Stimulated activated CD8-positive, alpha-beta memory T cell treated with anti-CD3 and anti-CD28 coated beads, Interleukin-7, amount 100 ng/mL, for 1 hour (primary cell): ENCODE data around the gene CDIP1.
A peak's percentile ranks its signal among the peaks of the same experiment; 100 is the strongest.
"Not testable (repeated sequence)": the region's sequence is repeated elsewhere in the genome, so short reads cannot be mapped to it uniquely, and the experiment has no call there.

ENCODE experiments used
- DNase-seq, 2 donors: peaks; one replicate each; pipeline ENCODE4 v3.0.0-alpha.2; 2020; ENCODE audit warnings: low read depth in 2 of 2

The CDIP1 gene

DNA sequence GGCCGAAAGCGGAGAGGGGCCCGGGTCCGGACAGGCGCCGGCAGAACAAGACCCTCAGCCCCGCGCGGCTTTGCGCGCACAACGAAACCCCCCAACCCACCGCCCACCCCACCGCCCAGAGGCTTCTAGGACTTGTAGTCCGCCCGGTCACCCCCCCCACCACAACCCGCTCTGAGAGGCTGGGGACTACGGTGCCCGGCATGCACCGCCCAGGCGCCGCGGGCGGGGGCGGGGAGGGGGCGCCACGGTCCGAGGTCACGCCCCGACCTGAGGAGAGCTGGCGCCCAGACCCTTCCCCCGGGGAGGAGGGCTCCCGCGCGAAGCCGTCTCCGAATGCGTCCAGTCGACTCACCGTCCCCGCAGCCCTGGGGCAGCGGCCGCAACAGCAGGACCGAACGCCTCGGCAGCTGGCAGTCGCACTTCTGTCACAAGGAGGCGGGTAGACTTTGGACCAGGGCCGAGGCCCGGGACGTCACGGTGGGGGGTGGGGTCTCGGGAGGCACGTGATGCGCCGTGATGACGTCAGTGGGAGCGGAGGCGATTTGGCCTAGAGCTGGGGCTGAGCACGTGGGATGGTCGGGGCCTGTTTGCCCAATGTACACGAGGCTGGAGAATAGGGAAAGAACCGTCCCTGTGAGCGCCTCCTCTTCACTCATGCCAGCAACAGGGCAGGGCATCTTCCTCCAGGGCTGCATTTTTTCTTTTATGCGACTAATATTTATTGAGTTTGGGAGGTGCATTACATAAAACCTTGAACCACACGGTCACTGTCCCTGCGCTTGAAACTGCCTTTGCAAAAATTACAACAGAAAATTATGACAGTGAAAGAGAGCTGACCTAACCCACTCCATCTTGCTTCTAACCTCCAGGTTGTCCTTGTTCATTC, at the start of gene CDIP1:
TSS of gene CDIP1 (minus strand) at position 424 of the 886 bp plus-strand sequence. CDS start 24,643 bp downstream, outside the sequence.
- peak; percentile 87 to 92 for DNase-seq

DNA sequence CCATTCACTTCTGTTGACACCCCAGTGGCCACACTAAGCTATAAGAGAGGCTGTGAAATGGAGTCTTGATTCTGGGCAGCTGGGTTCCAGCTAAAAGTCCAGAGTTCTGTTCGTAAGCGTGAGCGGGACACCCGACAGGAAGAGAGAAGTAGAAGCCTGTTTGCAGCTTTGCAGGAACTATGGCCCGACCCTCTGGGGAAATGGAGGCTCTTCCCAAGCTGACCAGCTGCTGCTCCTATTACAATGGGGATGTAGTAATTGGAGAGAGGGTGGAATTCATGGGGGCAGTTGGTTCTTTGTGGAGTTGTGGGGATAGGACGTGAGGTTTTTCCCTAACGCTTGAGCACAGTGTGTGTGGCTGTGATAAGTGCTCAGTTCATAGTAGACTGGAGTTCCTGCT, 47.7 kb upstream of the CDIP1 start:
- no peak for DNase-seq

DNA sequence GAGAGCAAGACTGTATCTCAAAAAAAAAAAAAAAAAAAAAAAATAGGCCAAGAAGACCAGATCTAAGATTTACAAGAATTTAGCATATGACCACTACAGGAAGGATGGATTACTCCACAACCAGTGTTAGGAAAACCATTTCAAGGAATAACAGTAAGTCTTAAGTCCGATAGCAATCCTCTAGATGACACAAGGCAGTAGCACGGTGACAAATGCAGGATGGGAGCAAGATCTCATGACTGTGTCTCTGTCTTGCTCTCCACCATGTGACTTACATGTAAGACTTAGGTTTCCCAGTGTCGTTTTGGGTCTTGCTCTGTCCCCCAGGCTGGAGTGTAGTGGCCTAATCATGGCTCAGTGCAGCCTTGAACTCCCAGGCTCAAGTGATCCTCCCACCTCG, 45.3 kb upstream of the CDIP1 start:
- no peak for DNase-seq

DNA sequence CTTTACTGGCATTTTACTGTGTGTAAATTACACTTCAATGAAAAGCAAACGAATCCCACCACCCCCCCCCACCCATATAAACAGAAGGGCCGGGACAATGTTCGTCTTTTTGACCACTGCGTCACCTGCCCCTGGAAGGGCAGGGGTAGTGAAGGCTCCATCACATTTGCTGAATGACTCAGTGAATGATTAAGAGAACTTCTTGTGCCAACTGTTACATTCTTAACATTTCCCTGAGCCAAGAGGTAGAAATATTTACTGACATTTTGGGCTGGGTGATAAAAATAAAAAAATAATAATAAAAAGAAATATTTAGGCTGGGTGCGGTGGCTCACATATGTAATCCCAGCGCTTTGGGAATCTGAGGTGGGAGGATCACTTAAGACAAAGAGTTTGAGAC, 41.7 kb upstream of the CDIP1 start:
- DNase-seq: no peak

DNA sequence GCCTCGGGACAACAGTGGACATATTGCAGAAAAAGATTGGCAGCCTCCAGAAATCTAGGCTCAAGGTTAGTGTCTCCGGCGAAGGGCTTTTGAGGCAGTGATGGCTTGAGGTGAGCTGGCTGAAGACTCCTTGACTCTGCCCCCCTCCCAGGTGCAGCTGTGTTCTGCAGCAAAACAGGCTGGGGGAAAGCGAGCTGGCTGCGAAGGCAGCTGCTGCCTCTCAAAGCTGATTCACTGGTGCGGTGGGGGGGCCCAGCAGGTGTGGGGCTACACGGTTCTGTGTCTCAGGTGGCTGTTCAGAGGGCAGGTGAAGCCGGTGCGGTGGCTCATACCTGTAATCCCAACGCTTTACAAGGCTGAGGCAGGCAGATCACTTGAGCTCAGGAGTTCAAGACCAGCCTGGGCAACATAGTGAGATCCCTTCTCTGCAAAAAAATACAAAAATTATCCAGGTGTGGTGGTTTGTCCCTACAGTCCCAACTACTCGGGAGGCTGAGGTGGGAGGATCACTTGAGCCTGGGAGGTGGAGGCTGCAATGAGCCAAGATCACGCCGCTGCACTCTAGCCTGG, 40.5 kb upstream of the CDIP1 start:
- DNase-seq: no peak

DNA sequence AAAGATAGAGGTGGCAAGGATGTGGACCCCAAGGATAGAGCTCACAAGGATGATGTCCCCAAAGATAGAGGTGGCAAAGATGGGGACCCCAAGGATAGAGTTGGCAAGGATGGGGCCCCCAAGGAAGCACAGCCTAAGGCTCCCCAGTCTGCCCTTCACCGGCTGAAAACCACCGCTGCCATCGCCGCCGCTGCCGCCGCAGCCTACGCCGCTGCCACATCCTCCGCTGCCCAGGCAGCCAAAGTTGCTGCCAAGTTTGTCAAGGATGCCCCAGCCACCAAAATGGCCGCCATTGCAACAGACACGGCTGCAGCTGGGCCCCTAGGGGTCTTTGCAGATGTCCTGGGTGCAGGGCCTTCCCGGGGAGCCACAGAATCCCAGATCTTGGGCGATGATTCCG, 37.4 kb upstream of the CDIP1 start:
- DNase-seq: no peak

DNA sequence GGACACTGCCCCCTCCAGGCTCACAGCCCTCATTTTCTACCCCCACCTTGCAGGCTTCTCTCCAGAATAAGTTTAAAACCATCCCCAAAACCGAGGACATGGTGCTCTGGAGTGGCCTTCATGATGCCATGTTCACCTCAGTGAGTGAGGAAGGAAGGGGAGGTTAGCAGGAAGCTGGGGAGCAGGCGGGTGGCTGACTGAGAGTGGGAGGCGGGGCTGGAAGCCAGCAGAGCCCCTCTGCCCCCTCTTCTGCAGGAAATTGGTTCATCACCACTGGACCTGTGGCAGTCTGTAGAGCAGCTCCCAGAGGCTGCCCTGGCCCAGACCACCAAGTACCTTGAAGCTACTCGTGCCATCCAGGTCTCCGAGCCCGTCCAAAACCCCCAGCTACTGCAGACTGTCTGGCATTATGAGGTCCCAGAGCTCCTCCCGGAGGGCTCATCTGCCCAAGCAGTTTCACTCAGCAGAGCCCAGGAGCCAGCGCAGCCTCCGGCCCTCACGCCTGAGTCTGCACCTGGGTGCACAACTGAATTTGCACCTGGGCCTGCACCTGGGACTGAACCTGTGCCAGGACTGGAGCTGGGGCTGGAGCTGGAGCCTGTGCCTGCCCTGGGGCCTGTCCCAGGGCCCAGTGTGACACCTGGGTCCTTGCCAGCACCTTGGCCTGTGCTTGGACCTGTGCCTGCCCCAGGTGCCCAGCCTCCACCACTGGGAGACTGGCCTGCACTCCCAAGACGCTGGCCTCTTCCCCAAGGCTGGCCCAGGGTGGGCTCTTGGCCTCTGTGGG, 36.5 kb upstream of the CDIP1 start:
- no peak for DNase-seq

DNA sequence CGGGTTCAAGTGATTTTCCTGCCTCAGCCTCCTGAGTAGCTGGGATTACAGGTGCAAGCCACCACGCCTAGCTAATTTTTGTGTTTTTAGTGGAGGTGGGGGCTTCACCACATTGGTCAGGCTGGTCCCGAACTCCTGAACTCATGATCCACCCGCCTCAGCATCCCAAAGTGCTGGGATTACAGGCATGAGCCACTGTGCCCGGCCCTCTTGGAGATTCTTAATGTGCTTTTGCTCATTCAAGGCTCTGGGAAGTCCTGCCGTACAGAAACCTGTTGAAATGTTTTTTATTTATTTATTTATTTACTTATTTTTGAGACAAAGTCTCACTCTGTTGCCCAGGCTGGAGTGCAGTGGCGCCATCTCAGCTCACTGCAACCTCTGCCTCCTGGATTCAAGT, 35.4 kb upstream of the CDIP1 start:
- DNase-seq: not testable (repeated sequence)

DNA sequence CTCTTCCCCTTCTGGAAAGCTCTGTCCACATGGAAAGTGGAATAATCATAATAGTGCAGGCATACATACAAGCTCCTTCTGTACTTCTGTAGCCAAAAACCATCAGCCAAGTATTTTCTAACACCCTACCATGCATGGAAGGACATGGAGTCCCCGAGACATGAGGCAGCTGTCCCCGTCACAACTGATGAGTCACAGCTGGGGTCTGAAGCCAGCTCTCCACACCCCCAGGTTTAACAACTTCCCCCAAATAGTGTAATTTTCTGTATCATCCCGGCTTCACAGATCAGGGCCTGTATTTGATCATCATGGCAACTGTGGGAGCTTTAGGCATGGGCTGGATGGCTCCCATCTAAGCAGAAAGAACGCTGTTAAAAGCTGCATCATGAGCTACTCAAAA, 34.1 kb upstream of the CDIP1 start:
- no peak for DNase-seq

DNA sequence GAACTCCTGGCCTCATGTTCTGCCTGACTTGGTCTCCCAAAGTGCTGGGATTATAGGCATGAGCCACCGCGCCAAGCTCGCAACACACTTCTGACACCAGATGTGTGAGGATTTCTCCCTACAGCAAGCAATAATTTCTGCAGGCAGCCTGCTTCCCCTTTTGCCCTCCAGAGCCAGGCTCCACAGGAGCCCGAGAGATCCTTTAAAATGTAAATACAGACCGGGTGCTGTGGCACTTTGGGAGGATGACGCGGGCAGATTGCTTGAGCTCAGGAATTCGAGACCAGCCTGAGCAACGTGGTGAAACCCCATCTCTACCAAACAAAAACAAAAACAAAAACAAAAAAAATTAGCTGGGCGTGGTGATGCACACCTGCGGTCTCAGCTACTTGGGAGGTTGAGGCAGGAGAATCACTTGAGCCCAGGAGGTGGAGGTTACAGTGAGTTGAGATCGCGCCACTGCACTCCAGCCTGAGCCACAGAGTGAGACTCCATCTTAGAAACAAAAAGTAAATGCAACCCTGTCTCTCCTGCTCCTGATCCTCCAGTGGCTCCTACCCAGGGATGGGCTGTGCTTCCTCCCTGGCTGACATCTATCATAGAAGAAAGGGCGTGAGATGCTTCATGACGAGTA, 32.2 kb upstream of the CDIP1 start:
- DNase-seq: no peak

DNA sequence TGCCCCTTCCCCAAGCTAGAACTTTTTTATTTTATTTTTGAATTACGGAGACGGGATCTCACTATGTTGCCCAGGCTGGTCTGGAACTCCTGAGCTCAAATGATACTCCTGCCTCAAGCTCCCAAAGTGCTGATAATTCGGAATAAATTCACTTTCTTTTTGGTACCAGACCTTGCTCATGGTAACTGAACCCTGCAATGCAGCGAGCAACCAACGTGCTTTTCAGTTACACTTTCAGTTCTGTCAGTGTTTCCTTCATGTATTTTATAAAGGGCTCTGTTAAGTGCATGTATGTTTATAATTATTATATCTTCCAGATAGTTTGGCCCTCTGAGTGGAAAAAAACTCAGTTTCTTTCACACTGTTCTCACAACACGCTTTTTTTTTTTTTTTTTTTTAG, 31.5 kb upstream of the CDIP1 start:
- DNase-seq: no peak

DNA sequence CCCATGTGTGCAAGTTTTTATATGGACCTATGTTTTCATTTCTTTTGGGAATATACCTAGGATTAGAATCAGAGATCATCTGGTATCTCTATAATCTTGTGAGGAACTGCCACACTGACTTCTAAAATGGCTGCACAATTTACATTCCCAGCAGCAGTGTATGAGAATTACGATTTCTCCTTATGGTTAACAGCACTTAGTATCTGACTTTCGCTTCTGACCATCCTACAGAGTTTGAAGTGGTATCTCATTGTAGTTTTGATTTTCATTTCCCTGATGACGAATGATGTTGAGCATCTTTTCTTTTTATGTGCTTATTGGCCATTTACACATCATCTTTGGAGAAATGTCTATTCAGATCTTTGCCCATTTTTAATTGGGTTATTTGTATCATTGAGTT, 27.6 kb upstream of the CDIP1 start:
- DNase-seq: no peak

DNA sequence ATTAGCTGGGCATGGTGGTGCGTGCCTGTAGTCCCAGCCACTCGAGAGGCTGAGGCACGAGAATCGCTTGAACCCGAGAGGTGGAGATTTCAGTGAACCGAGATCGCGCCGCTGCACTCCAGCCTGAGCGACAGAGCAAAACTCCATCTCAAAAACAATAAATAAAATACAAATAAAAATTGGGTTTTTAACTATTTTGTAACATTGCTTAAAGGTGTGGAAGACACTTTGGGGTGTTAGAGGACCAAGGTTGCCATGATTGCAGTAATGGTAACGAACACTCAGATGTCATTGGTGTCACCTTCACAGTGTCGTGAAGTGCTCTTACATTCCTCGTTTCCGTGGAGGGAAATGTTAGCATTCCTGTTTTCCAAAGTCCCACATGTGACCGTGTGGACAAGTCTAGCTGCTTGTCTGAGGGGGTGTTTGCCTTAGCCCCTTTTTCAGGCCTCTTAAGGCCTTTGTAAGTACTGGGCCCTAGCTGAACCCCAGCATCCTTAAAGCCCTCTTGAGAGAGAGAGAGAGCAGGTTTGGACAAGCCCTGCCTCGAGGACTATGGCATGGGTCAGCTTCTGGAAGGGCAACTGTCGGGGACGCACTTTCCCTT, 26.2 kb upstream of the CDIP1 start:
- DNase-seq: no peak

DNA sequence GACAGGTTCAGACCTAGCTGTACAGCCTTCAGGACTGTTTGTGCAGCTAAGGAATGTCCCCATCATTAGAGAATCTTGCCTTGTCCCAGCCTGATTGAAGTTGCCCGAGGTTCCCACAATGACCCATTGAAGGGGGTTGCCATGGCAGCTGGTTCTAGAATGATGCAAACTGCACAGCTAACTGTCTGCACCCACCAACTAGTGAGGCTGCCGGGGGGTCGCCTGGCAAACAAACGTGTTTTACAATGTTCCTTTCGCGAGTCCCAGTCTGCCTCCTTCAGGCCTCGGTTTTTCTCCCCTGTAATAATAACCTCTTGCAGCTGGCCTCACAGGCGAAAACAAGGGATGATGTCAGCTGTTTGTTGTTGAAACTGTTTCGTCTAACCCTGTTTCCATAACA, 23.0 kb upstream of the CDIP1 start:
- DNase-seq: no peak

DNA sequence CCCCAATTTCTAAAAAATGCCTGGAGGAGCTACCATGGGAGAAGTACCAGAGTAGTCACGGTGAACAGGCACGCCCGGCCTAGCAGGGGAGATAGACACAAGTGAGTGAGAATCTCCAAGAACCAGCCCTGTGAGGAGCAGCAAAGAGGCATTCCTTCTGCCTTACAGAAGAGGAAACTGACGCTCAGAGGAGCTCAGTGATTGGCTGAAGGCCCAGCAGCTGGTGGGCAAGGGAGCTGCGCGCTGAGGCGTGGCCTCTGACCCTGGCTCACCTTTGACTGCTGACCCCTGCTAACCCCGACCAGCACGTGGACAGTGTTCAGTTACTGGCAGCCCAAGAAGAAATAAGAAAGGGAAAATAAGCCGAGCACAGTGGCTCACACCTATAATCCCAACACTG, 19.4 kb upstream of the CDIP1 start:
- DNase-seq: no peak

DNA sequence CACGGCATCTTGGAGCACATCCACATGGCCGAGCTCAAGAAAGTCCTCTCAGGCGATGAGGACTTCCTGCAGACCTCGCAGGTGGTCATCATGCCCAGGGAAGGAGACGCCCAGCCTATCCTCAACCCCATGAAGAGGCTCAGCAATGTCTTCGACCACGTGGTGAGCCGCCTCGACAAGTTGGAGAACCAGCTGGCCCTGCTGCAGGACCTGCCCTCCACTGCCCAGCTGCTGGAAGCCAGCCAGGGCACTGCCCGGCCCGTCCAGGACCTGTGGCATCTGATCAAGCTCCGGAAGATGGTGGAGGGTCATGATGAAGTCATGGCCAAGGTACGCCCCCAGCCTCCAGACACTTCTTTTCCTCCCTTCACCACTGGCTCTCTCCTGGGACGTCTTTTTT, 18.0 kb upstream of the CDIP1 start:
- no peak for DNase-seq

DNA sequence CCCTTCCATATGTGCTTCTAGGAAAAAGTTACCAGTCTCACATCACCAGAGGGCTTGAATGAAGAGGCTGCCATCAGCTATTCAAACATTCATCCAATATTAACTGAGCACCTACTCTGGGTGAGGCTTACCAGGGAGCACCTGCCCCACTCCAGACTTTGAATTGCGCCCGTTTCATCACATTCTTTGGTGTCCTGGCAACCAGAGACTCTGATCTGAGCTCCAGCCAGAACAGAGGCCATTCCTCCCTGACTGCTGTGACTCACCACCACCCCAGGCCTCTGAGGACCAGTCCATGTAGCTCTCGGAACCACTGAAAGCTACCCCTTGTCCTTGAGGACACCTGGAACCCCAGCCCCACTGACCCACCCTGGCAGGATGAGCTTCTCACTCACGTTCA, 17.5 kb upstream of the CDIP1 start, which contains the start of gene C16orf96:
TSS of gene C16orf96 (plus strand) at position 229 of the 400 bp plus-strand sequence. CDS start at position 379, 150 bp downstream.
- DNase-seq: no peak

DNA sequence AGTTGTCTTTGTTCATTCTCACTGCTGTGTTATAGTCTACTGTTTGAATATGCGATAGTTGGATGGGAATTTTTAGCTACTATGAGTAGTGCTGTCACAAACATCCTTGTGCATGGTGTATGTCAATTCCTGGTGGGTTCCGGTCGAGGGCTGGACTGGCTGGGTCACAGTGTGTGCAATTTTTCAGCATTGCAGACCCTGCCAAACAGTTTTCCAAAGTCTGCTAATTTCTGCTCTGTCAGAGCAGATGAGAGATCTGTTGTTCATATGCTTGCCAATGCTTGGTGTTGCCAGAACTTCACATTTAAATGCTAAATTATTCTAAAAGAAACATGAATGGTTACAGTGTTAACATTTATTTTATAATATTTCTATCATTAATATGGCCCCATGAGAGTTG, 14.0 kb upstream of the CDIP1 start:
- DNase-seq: no peak

DNA sequence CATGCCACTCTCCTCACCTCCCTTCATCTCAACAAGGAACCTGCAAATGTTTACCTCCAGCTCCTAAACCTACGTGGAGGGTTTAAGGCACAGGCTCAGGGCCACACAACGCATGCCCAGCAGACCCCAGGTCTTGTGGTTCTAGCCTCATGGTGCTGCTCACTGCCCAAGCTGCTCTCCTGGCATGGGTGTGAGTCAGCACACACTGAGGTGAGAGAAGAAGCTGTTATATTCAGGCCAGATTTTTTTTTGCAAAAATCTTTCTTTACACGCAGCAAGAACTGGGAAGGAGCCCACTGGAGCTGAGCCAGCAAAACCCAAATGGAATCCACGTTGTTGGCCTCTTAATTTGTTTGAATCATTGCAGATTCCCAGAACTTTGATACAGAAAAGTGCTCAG, 12.0 kb upstream of the CDIP1 start:
- no peak for DNase-seq

DNA sequence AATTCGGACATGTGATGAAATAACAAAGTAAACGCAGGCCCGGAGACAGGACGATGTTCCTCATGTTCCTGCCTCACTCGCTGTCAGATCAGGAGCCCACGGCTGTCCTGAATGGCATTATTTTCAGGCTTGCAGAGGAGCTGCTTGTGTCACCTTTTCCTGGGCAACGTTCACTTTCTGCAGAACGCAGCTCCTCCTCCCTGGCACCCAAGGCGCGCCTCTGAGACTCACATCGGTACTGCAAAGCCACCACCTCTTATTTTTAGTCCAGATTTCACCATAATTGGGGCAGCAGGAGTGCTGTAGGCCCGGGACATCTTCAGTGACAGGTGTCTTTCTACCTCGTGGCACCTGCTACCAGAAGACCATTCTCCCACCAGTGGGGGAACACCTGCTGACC, 9.6 kb upstream of the CDIP1 start:
- DNase-seq: no peak

DNA sequence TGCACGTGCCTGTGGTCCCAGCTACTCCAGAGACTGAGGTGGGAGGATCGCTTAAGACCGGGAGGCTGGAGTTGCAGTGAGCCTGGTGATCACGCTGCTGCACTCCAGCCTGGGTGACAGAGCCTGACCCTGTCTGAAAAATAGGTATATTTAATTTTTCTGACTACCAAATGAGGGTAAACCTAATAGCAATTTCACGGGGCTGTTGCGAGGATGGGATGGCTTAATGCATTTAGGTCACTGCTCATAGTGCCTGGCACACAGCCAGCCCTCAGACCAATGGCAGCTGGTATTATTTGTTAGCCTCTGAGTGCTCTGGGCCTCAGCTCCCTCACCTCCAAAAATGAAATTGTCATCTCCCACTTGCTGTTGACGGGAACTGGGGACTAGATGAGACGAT, 5.9 kb upstream of the CDIP1 start:
- DNase-seq: no peak
